HG03432 (cell line): ENCODE results near the gene ORMDL3.
"Not testable (repeated sequence)": the region's sequence is repeated elsewhere in the genome, so short reads cannot be mapped to it uniquely, and the experiment has no call there.

ENCODE experiments used
- ATAC-seq: cut with Tn5 transposase; IDR thresholded peaks from one replicate; pipeline ENCODE4 v1.9.1; 2021; ENCODE audit warnings: mild to moderate bottlenecking, moderate library complexity; ENCODE audit not compliant: unreplicated experiment

Gene ORMDL3

GRCh38 chr17:39887078-39887477, 40.3 kb downstream of the ORMDL3 start:
- no peak for ATAC-seq

GRCh38 chr17:39886102-39886501, 41.3 kb downstream of the ORMDL3 start:
- not testable (repeated sequence) for ATAC-seq

- no peak for ATAC-seq
Observed at GRCh38 chr17:39872751-39873150, 54.6 kb downstream of the ORMDL3 start.

- ATAC-seq: no peak
Observed at GRCh38 chr17:39871801-39872200, 55.6 kb downstream of the ORMDL3 start.
